Panc1 (cell line): Measurements from ENCODE around the gene SH3BP5. TPM values are rescaled to one million over a fixed set of nuclear protein-coding genes. Genes with fewer than 3 reads are reported as not detected.
"Not testable (repeated sequence)": the region's sequence is repeated elsewhere in the genome, so short reads cannot be mapped to it uniquely, and the experiment has no call there.

Source experiments
- ATAC-seq: fragments of 200-7000 bp; cut with Tn5 transposase; 2 replicates; pipeline ENCODE4 v1.9.1; 2020; ENCODE audit warnings: mild to moderate bottlenecking, moderate library complexity
- BruUV-seq: library from RNA; stranded (reverse); fragments of 400-500 nt; replicated peaks from 2 replicates; lab custom pipeline; 2021; lab: Mats Ljungman, UMichigan
- CTCF ChIA-PET: fragments of 300-600 bp; sonication (Branson Sonifier 250); formaldehyde crosslinking; loops from one replicate; lab custom pipeline; 2022; ENCODE audit warnings: antibody characterized with exemption; lab: Charles Lee
- POLR2A ChIA-PET: fragments of 300-600 bp; sonication (Branson Sonifier 250); formaldehyde crosslinking; loops from one replicate; lab custom pipeline; 2022; ENCODE audit warnings: antibody characterized with exemption; lab: Charles Lee
- DNase-seq: peaks from one replicate; pipeline ENCODE4 v3.0.0-alpha.2; 2010; ENCODE audit warnings: low read depth, low spot score
- H3K27ac ChIP-seq: 2 replicates; pipeline ENCODE4 v1.5.1; 2011; ENCODE audit warnings: mild to moderate bottlenecking, low read length, inconsistent platforms
- H3K27me3 ChIP-seq: fragments of 200-500 bp; sonication (Bioruptor generic); 2 replicates; pipeline ENCODE4 v1.6.0; 2014; ENCODE audit warnings: low read length, inconsistent platforms; ENCODE audit not compliant: control insufficient read depth, insufficient read depth
- H3K36me3 ChIP-seq: fragments of 200-500 bp; sonication (Bioruptor generic); 2 replicates; pipeline ENCODE4 v1.5.1; 2014; ENCODE audit warnings: inconsistent platforms, mild to moderate bottlenecking, low read length, moderate library complexity; ENCODE audit not compliant: control insufficient read depth, insufficient read depth
- H3K4me1 ChIP-seq: 2 replicates; pipeline ENCODE4 v1.5.1; 2011; ENCODE audit warnings: inconsistent platforms, mild to moderate bottlenecking, low read length, moderate library complexity; ENCODE audit not compliant: control insufficient read depth, insufficient read depth
- H3K4me3 ChIP-seq, 2 experiments: 2 replicates each; pipeline ENCODE4 v1.5.1; 2011 to 2012; ENCODE audit warnings: low read depth in 2 of 2, low read length in 2 of 2, mild to moderate bottlenecking in 2 of 2, inconsistent platforms in 1 of 2, moderate library complexity in 1 of 2
- H3K9me3 ChIP-seq: fragments of 200-500 bp; sonication (Bioruptor generic); 2 replicates; pipeline ENCODE4 v1.5.1; 2014; ENCODE audit warnings: low read depth, mild to moderate bottlenecking, inconsistent platforms, low read length, moderate library complexity; ENCODE audit not compliant: control insufficient read depth, insufficient read depth
- POLR2AphosphoS5 ChIP-seq: IDR thresholded peaks from 2 replicates; pipeline ENCODE4 v1.6.1; 2012; ENCODE audit warnings: mild to moderate bottlenecking, low read depth, low read length, moderate library complexity
- SIN3A ChIP-seq: IDR thresholded peaks from 2 replicates; pipeline ENCODE4 v1.6.1; 2012; ENCODE audit warnings: low read depth, mild to moderate bottlenecking, low read length, moderate library complexity, borderline replicate concordance; ENCODE audit not compliant: insufficient read depth
- TCF7L2 ChIP-seq: IDR thresholded peaks from 2 replicates; pipeline ENCODE4 v1.6.1; 2011; ENCODE audit warnings: mild to moderate bottlenecking, low read depth, low read length, inconsistent platforms
- in situ Hi-C: cut with HindIII; loops from 2 replicates; pipeline ENCODE4 v1.10.0; 2016; ENCODE audit warnings: low sequenced_read_pairs, low pct_unique_long_range_greater_than_20kb
- intact Hi-C: fragments of 100-400 bp; cut with micrococcal nuclease; formaldehyde crosslinking; loops from one replicate; pipeline ENCODE4 v1.10.0; 2022; ENCODE audit not compliant: unreplicated experiment
- total RNA-seq: library from RNA; stranded (reverse); gene quantifications from one replicate; pipeline ENCODE4 v1.2.1, GENCODE V29; 2021; ENCODE audit not compliant: unreplicated experiment
- TF ChIP-seq, protein P1 (sequence below): fragments of 450-650 bp; IDR thresholded peaks from 2 replicates; pipeline ENCODE4 v1.5.1; 2017; ENCODE audit warnings: mild to moderate bottlenecking
- TF ChIP-seq, protein P2 (sequence below), 2 experiments: IDR thresholded peaks; 2 replicates each; pipeline ENCODE4 v1.6.1; 2011 to 2012; ENCODE audit warnings: low read depth in 2 of 2, control low read depth in 1 of 2, low read length in 1 of 2, mild to moderate bottlenecking in 1 of 2, moderate library complexity in 1 of 2; ENCODE audit not compliant: insufficient read depth in 1 of 2

Gene SH3BP5
- total RNA-seq, 1 experiment from 2014 or later: 12.0 TPM

GRCh38 chr3:15360788-15361493, 28.6 kb upstream of the SH3BP5 start:
- no peak for DNase-seq
- Histone ChIP-seq H3K27me3 (no peaks in the 10 kb centered on the region), H3K36me3 (no peaks in the 10 kb centered on the region), H3K4me1 (no peaks in the 10 kb centered on the region), H3K4me3 (no peak overlapping the region), H3K27ac (no peak overlapping the region), H3K9me3 (no peaks in the 10 kb centered on the region)
- ChIA-PET CTCF (interaction anchor here (0.7 kb wide), 1 partner anchor 1680 kb away, joined by 7 read pairs; no protein-coding TSS in a partner anchor), POLR2A (no interaction called here)
- no TSS peak for BruUV-seq
- intact Hi-C loops: no loop called here
- ATAC-seq: no peak
- no peak for TF ChIP-seq TCF7L2
- TF ChIP-seq, protein P1, sequence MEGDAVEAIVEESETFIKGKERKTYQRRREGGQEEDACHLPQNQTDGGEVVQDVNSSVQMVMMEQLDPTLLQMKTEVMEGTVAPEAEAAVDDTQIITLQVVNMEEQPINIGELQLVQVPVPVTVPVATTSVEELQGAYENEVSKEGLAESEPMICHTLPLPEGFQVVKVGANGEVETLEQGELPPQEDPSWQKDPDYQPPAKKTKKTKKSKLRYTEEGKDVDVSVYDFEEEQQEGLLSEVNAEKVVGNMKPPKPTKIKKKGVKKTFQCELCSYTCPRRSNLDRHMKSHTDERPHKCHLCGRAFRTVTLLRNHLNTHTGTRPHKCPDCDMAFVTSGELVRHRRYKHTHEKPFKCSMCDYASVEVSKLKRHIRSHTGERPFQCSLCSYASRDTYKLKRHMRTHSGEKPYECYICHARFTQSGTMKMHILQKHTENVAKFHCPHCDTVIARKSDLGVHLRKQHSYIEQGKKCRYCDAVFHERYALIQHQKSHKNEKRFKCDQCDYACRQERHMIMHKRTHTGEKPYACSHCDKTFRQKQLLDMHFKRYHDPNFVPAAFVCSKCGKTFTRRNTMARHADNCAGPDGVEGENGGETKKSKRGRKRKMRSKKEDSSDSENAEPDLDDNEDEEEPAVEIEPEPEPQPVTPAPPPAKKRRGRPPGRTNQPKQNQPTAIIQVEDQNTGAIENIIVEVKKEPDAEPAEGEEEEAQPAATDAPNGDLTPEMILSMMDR: no peak
- no peak for TF ChIP-seq SIN3A
- TF ChIP-seq POLR2AphosphoS5: no peak
- TF ChIP-seq, protein P2, sequence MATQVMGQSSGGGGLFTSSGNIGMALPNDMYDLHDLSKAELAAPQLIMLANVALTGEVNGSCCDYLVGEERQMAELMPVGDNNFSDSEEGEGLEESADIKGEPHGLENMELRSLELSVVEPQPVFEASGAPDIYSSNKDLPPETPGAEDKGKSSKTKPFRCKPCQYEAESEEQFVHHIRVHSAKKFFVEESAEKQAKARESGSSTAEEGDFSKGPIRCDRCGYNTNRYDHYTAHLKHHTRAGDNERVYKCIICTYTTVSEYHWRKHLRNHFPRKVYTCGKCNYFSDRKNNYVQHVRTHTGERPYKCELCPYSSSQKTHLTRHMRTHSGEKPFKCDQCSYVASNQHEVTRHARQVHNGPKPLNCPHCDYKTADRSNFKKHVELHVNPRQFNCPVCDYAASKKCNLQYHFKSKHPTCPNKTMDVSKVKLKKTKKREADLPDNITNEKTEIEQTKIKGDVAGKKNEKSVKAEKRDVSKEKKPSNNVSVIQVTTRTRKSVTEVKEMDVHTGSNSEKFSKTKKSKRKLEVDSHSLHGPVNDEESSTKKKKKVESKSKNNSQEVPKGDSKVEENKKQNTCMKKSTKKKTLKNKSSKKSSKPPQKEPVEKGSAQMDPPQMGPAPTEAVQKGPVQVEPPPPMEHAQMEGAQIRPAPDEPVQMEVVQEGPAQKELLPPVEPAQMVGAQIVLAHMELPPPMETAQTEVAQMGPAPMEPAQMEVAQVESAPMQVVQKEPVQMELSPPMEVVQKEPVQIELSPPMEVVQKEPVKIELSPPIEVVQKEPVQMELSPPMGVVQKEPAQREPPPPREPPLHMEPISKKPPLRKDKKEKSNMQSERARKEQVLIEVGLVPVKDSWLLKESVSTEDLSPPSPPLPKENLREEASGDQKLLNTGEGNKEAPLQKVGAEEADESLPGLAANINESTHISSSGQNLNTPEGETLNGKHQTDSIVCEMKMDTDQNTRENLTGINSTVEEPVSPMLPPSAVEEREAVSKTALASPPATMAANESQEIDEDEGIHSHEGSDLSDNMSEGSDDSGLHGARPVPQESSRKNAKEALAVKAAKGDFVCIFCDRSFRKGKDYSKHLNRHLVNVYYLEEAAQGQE (IDR thresholded peaks at IDR 0.05; ENCODE audit: insufficient read depth in 1 of 2, low read depth in 2 of 2, low read length in 1 of 2): no peak
- in situ Hi-C loops: no loop called here

DNA sequence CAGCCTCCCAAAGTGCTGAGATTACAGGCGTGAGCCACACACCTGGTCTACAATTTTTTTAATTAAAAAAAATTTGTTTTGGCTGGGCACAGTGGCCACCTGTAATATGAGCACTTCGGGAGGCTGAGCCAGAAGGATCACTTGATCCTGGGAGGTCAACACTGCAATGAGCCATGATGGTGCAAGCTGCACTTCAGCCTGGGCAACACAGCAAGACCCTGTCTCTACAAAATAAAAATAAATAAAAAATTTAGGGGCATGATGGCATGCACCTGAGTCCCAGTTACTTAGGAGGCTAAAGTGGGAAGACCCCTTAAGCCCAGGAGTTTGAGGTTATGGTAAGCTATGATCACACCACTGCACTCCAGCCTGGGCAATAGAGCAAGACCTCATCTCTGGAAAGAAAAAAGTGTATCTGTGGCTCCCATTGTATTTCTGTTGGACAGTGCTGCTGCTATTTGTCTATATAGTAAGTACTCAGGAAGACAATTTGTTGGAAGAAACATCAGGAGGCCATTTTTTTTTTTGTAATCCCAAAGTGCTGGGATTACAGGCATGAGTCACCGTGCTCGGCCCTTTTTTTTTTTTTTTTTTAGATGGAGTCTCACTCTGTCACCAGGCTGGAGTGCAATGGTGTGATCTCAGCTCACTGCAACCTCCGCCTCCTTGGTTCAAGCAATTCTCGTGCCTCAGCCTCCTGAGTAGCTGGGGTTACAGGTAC, 27.5 kb upstream of the SH3BP5 start:
- no peaks in the 10 kb centered on the region for H3K27me3 ChIP-seq
- no peaks in the 10 kb centered on the region for H3K36me3 ChIP-seq
- no peaks in the 10 kb centered on the region for H3K4me1 ChIP-seq
- intact Hi-C loops: no loop called here
- TF ChIP-seq TCF7L2: no peak
- no peak for TF ChIP-seq SIN3A
- TF ChIP-seq, protein P2 (IDR thresholded peaks at IDR 0.05; ENCODE audit: insufficient read depth in 1 of 2, low read depth in 2 of 2, low read length in 1 of 2): no peak
- TF ChIP-seq, protein P1: no peak
- no peak for TF ChIP-seq POLR2AphosphoS5
- in situ Hi-C loops: no loop called here
- CTCF ChIA-PET: interaction anchor here (0.7 kb wide), 1 partner anchor 1681 kb away, joined by 7 read pairs; no protein-coding TSS in a partner anchor
- H3K4me3 ChIP-seq: no peak overlapping the region
- DNase-seq: no peak
- BruUV-seq: no TSS peak
- POLR2A ChIA-PET: no interaction called here
- no peak for ATAC-seq
- no peaks in the 10 kb centered on the region for H3K9me3 ChIP-seq
- H3K27ac ChIP-seq: no peak overlapping the region

GRCh38 chr3:15356651-15357061, 24.3 kb upstream of the SH3BP5 start:
- H3K36me3 ChIP-seq, BruUV-seq, H3K4me3 ChIP-seq, intact Hi-C loops, POLR2A ChIA-PET, in situ Hi-C loops, DNase-seq, H3K9me3 ChIP-seq, H3K27me3 ChIP-seq, H3K27ac ChIP-seq, ATAC-seq, H3K4me1 ChIP-seq: not testable (repeated sequence)
- CTCF ChIA-PET: interaction anchor here (0.7 kb wide), 1 partner anchor 209 kb away, joined by 5 read pairs; no protein-coding TSS in a partner anchor
